Activated T-cell treated with anti-CD3 and anti-CD28 coated beads for 48 hours (primary cell): ENCODE results near the gene PLXDC2.

ENCODE experiments used
- DNase-seq: peaks from one replicate; pipeline ENCODE4 v3.0.0-alpha.2; 2020; ENCODE audit warnings: low read depth

Gene PLXDC2

GRCh38 chr10:20276127-20276979 is 460.1 kb downstream of the PLXDC2 start:
- no peak for DNase-seq

DNA sequence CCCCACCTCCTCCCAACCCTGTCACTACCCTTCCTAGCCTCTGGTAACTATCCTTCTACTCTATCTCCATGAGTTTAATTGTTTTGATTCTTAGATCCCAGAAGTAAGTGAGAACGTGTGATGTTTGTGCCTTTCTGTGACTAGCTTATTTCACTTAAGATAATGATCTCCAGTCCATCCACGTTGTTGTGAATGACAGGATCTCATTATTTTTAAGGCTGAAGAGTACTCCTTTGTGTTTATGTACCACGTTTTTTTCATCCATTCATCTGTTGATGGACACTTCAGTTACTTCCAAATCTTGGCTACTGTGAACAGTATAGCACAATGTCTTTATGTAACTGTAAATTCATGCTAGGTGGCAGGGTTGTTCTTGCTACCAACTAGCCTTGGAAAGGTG is 461.6 kb downstream of the PLXDC2 start:
- no peak for DNase-seq

- DNase-seq = no peak
Measured at GRCh38 chr10:20281579-20281978, 465.3 kb downstream of the PLXDC2 start.

DNA sequence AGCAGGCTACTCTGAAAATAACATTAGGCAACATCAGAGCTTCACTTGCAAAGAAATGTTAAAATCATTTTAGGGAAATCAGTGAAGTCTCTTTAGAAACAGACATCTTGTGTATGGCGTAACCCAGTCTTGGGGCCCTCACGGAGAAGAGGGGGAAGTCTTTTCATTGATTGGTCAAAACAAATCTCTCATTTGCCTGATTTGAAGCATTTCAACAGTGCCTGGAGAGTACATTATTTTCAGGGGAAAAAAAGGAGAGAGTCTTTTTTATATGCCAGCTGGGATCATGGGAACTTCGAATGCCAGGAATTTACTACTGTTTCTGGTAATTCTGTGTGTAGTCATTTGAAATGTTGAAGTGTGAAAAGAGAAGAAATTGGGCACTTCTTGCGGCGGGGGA is 471.4 kb downstream of the PLXDC2 start:
- no peak for DNase-seq

GRCh38 chr10:20288060-20288459 is 471.8 kb downstream of the PLXDC2 start:
- DNase-seq = no peak

DNA sequence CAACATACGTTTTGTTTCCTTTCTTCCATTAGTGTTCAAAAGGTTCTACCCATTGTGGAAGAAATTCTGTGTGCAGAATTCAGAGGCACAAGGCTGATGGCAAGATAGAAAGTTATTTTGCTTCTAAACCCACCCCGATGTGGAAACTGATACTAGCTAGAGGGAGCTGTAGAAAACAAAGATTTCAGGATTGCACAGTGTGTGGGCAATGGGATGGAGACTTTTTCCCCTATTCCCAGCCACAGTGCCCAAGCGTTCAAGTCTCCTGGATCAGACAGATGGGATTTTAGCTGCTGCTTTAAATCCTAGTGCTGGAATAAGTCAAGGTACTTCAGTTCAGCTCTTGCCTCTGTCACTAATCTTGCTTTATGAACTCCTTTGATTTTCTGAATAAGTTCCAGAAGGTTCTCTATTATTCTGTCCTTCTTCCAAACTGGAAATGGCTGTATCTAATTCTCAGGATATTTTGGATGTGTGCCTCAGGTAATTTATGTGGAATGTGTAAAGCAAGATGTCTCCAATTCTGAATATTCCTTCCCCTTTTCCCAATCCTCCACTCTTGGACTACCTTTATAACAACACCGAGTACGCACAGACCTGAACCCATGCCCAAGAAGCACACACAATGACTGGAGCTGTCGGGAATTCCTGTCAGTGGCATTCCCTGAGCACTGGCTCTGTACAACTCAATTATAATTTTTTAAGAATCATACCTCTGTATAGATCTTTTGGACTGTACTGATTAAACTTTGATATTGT is 473.0 kb downstream of the PLXDC2 start:
- no peak for DNase-seq

DNA sequence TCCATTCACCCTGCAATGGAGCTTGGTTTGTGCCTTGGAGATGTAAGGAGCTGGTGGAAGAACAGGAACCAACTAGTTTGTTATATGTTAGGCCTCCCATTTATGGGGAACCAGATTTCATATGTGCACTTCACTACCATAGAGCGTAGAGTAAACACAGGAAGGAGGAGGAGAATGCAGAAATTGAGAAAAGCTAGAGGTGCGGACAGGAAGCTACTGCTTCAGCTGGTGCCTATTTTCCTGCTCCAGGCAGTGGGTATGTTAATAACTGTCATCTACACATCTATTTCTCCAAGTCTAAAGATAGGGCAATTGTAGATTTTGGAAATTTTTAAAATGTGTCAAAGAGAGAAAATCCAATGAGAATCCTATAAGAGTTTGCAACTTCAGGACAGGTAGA is 482.2 kb downstream of the PLXDC2 start:
- DNase-seq = no peak

GRCh38 chr10:20299034-20299736 is 483.0 kb downstream of the PLXDC2 start:
- DNase-seq = no peak

DNA sequence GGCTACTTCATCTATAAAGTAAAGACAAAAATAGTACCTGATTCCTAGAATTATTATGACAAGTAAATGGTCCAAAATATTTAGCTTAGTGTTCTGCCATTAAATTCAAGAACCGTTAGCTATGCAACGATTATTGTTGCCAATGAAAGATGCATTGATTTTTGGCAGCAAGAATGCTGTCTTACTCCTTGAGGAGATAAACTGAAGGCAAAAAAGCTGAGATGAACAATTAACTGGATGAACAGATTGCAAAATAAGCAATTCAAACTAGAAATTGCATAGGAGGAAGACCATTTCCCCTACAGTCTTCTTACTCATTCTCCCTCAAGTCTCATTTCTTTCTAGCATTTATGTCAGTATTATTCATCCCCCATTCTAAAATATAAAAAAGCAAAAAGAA is 484.5 kb downstream of the PLXDC2 start:
- no peak for DNase-seq

GRCh38 chr10:20302033-20302432 is 485.8 kb downstream of the PLXDC2 start:
- DNase-seq = no peak

DNA sequence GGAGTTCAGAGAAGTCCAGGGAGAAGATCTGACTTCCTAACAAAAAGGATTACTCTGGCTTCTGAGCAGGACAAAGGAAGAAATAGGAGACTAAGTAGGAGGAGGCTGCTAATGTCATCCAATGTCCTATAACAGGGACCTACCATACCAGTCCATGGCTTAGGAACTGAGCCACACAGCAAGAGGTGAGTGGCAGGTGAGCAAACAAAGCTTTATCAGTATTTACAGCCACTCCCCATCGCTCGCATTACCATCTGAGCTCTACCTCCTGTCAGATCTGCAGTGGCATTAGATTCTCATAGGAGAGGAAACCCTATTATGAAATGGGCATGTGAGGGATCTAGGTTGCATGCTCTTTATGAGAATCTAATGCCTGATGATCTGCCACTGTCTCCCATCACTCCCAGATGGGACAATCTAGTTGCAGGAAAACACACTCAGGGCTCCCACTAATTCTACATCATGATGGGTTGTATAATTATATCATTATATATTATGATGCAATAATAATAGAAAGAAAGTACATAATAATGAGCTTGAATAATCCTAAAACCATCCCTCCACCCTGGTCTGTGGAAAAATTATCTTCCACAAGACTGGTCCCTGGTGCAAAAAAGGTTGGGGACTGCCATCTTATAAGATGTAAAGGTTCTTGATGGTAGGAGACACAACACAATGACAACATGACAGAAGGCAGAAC is 487.4 kb downstream of the PLXDC2 start:
- DNase-seq = no peak

- DNase-seq = no peak
Measured at GRCh38 chr10:20313665-20314064, 497.4 kb downstream of the PLXDC2 start.

GRCh38 chr10:20314431-20314830 is 498.2 kb downstream of the PLXDC2 start:
- no peak for DNase-seq

GRCh38 chr10:20327954-20328353 is 511.7 kb downstream of the PLXDC2 start:
- no peak for DNase-seq

DNA sequence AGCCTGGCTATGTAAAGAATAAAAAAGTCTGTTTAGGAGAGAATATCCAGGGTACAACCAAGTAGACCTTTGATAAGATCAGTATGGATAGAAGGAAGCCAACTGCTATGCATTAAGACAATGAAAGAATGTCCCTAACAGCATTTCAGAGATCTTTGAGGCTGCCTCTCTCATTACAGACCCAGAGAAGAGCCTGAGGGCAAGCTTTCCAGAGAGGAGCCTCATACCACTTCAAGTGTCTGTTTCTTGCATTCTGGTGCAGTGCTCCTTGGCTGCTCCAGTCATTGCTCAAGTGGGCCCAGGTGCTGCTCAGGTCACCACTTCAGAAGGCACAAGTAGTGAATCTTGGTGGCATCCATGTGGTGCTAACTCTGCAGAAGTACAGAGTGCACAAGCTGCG is 514.0 kb downstream of the PLXDC2 start:
- DNase-seq = no peak

- no peak for DNase-seq
Measured at GRCh38 chr10:20334559-20334958, 518.3 kb downstream of the PLXDC2 start.
